ENCODE measurements around the gene NDST1. TPM values are rescaled to one million over a fixed set of nuclear protein-coding genes. Genes with fewer than 3 reads are reported as not detected.

The NDST1 gene
- total and polyA plus RNA-seq, 12 donors, result 14.8 to 86.1 (median 58.5) TPM

DNA sequence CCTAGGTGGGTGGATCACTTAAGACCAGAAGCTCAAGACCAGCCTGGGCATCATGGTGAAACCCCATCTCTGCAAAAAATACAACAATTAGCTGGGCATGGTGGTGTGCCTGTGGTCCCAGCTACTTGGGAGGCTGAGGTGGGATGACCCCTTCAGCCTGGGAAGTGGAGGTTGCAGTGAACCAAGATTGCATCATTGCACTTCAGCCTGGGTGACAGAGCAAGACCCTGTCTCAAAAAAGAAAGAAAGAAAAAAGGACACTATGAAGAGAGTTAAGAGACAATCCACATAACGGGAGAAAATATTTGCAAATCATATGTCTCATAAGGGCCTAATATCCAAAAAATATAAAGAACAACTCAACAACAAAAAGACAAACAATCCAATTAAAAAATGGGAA is 57.9 kb downstream of the NDST1 start:
- DNase-seq (no peak), ATAC-seq (no peak)
- Histone ChIP-seq H3K4me1 (peaks cover 0 to 25% (median 3%) of the 10 kb centered on the region in 9 donors), H3K4me3 (no peak overlapping the region), H3K27me3 (no peaks in the 10 kb centered on the region), H3K36me3 (no peaks in the 10 kb centered on the region), H3K9me3 (peaks cover 0 to 9% (median 0%) of the 10 kb centered on the region in 11 donors), H3K27ac (no peak overlapping the region)
- no peak for TF ChIP-seq CTCF (IDR thresholded peaks at IDR 0.05)
- intact Hi-C loops (cut with DNase I), result loop anchor here in 1 of 10 donors (2.0 kb wide), 1 partner anchor 139 kb away; no protein-coding TSS in a partner anchor
- 52 to 98% methylated on average over 1 of the region's 1 CpG for WGBS, 2 donors

GRCh38 chr5:150567031-150567717 is 59.2 kb downstream of the NDST1 start:
- peak overlapping the region in 2 of 10 donors; percentile 4 to 16 for H3K27ac ChIP-seq
- H3K4me3 ChIP-seq, result no peak overlapping the region
- H3K27me3 ChIP-seq, result no peaks in the 10 kb centered on the region
- H3K9me3 ChIP-seq, result peaks cover 0 to 9% (median 0%) of the 10 kb centered on the region in 11 donors
- WGBS, 2 donors, result 65 to 77% methylated on average over 3 of the region's 3 CpGs
- ATAC-seq, result peak in 2 of 8 donors; percentile 58 to 82
- intact Hi-C loops (cut with DNase I), result no loop called here
- DNase-seq, result no peak
- no peaks in the 10 kb centered on the region for H3K36me3 ChIP-seq
- peaks cover 0 to 23% (median 0%) of the 10 kb centered on the region in 9 donors for H3K4me1 ChIP-seq
- no peak for TF ChIP-seq CTCF (IDR thresholded peaks at IDR 0.05)

GRCh38 chr5:150568663-150569062 is 60.7 kb downstream of the NDST1 start:
- TF ChIP-seq CTCF (IDR thresholded peaks at IDR 0.05), result no peak
- no peak for DNase-seq
- intact Hi-C loops (cut with DNase I), result no loop called here

DNA sequence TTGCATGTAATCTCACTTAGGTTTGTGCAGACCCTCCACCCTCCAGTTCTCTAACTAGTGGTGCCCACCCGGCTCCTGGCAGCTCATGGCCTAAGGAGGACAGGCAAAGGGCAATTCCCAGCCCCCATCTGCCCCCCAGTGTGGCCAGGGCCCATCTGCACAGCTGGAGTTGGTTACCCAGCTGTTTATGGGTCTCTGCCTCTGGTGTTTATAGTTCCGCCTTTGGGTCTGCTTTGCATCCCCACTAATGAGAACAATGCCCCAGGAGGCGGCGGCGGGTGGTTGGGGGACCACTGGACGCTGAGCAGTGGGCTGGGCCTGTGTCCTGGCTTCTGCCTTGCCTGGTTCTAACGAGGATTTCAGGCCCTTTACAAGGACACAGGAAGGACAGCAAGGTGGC is 62.4 kb downstream of the NDST1 start:
- Histone ChIP-seq H3K27me3 (no peaks in the 10 kb centered on the region), H3K36me3 (no peaks in the 10 kb centered on the region), H3K9me3 (no peaks in the 10 kb centered on the region), H3K4me1 (peaks cover 0 to 23% (median 0%) of the 10 kb centered on the region in 9 donors), H3K4me3 (no peak overlapping the region), H3K27ac (no peak overlapping the region)
- no peak for DNase-seq
- intact Hi-C loops (cut with DNase I), result no loop called here
- no peak for ATAC-seq
- no peak for TF ChIP-seq CTCF (IDR thresholded peaks at IDR 0.05)
- WGBS, 2 donors, result 86% methylated on average over 7 of the region's 7 CpGs

More at GRCh38 chr5:150568663-150569062, 60.7 kb downstream of the NDST1 start:
- Histone ChIP-seq H3K9me3 (no peaks in the 10 kb centered on the region), H3K27me3 (no peaks in the 10 kb centered on the region), H3K4me3 (no peak overlapping the region), H3K4me1 (peaks cover 0 to 23% (median 0%) of the 10 kb centered on the region in 9 donors), H3K36me3 (no peaks in the 10 kb centered on the region), H3K27ac (no peak overlapping the region)
- ATAC-seq, result peak in 1 of 8 donors; percentile 19

All from heart right ventricle (tissue), 16 donors.